ENCODE measurements around the gene TRIM7.
"Not testable (repeated sequence)": the region's sequence is repeated elsewhere in the genome, so short reads cannot be mapped to it uniquely, and the experiment has no call there.

TRIM7 gene

DNA sequence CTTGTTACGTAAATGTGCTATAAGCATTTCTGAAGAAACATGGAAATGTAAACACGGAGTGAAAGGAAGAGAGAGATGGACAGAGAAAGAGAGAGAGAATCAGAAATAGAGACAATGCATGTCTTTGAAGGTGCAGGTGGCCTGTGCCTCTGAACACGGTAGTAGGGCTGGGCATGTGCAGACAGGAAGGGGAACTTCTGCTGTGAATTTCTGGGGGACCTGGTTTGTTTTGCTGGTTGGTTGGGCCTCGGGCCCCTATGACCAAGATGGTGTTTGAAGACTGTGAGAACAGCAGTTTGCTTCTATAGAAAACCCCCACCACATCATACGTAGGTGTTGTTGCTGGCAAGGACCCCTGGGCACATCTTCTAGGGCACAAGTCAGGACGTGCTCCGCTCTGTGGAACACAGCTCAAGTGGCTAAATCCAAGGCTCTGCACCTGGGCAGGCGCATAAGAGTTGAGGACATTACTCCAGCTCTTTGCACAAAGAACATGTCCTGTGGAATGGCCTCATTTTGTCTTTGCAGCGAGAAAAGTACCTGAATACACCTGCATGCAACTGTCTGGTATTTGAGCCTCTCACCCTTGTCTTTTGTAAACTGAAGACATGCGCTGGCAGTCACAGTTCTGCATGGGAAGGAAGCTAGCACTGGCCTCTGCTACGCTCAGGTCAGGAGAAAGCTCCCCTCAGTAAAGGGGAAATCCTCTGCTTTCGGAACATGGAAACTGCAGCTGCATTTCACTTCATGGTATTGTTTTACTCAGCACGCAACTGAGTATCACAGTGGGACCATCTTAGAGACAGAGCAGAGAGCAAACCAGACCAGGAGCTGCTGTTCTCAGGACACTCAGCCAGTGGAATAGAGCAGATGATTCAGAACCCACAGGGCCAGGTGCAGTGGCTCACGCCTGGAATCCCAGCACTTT is 54.9 kb downstream of the TRIM7 start:
- in situ Hi-C loops (cut with MboI; ENCODE audit: low sequenced_read_pairs, unreplicated experiment): loop anchor here (10.0 kb wide), 2 partner anchors 275 to 365 kb away; no protein-coding TSS in a partner anchor
- DNase-seq (ENCODE audit: low spot score): no peak
- no peak for TF ChIP-seq CTCF (IDR thresholded peaks at IDR 0.05; ENCODE audit: borderline replicate concordance, control extremely low read depth, extremely low read depth, insufficient read depth, missing control alignments)

- TF ChIP-seq CTCF (IDR thresholded peaks at IDR 0.05; ENCODE audit: borderline replicate concordance, control extremely low read depth, extremely low read depth, insufficient read depth, missing control alignments): no peak
- DNase-seq (ENCODE audit: low spot score): no peak
- in situ Hi-C loops (cut with MboI; ENCODE audit: low sequenced_read_pairs, unreplicated experiment): no loop called here
Observed at GRCh38 chr5:181149355-181149754, 55.6 kb downstream of the TRIM7 start.

- DNase-seq (ENCODE audit: low spot score); in situ Hi-C loops (cut with MboI; ENCODE audit: low sequenced_read_pairs, unreplicated experiment): not testable (repeated sequence)
Observed at GRCh38 chr5:181146927-181147636, 57.9 kb downstream of the TRIM7 start, which contains the start of gene OR2V2. TSS of gene OR2V2 (plus strand) at chr5:181147586. CDS start at chr5:181154943, 7,357 bp downstream.

DNA sequence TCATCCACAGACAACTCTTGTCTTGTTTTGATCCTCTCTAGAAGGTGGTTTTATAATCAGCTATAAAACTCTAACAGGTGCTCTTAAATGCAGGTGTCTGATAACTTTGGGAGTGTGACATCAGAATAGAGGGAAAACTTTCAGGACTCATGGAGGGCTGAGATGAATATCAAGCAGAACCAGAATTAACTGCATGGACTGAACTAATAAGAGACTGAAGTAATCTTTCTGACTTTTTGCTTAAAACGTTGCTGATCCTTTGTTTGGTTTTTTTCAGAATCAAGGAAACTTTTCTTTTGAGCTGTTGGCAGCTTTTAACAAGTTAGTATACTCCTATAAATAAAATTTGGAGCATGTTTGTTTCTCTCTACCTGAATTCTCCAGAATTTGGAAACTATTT is 59.9 kb downstream of the TRIM7 start:
- DNase-seq (ENCODE audit: low spot score): no peak
- no peak for TF ChIP-seq CTCF (IDR thresholded peaks at IDR 0.05; ENCODE audit: borderline replicate concordance, control extremely low read depth, extremely low read depth, insufficient read depth, missing control alignments)

More for the DNA sequence above, 59.9 kb downstream of the TRIM7 start:
- in situ Hi-C loops (cut with MboI; ENCODE audit: low sequenced_read_pairs, unreplicated experiment): no loop called here

Measured in GM13976 (cell line).